Ovary (tissue), 3 donors: Measurements from ENCODE around the gene SSBP4.

Source experiments
- CTCF ChIP-seq, 3 donors: fragments of 450-650 bp in 2 of 3; fragments of 200-600 bp in 1 of 3; IDR thresholded peaks; one replicate each; pipeline versions ENCODE4 v1.5.1 to v1.8.0; 2016 to 2022; ENCODE audit warnings: antibody characterized with exemption in 3 of 3, mild to moderate bottlenecking in 1 of 3
- EP300 ChIP-seq: sonication (generic); formaldehyde crosslinking; IDR thresholded peaks from one replicate; pipeline ENCODE4 v1.6.1; 2017; ENCODE audit warnings: antibody characterized with exemption
- POLR2A ChIP-seq: fragments of 450-650 bp; IDR thresholded peaks from one replicate; pipeline ENCODE4 v1.6.1; 2017; ENCODE audit warnings: antibody characterized with exemption, mild to moderate bottlenecking, moderate library complexity
- donor health status: DM: no; HTN: no; CAD: no.

DNA sequence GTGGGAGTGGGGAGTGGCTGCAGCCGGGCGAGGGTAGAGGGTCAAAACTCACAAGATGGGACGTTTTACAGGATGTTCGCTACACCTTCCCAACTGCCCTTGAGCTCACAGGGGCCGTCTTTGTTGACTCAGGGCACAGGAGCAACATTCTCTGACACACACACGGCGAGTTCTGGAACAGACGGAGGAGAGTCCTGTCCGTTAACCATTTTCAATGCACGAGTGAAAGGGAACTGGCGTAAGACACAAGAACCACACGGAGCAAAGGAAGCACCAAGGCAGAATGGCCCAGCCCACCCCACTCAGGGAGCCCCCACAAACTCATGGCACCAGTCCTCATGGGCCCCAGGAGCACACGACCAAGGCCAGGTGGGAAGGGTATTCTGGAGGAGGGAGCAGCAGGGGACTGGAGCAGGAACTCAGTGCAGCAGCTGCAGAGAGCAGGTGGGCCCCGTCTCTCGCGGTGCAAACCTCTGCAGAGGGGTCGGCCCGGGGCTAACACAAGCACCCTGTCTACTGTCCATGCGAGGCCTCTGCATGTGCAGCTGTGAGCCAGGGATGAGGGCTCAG lies 56.6 kb downstream of the SSBP4 start:
- TF ChIP-seq POLR2A (no peak), CTCF (IDR thresholded peaks at IDR 0.05) (no peak), EP300 (no peak)
